ENCODE data around the gene HSD17B1. TPM values are rescaled to one million over a fixed set of nuclear protein-coding genes. Genes with fewer than 3 reads are reported as not detected.

The HSD17B1 gene
- total and polyA plus RNA-seq, 2 donors (not counting 3 experiments of a cell fraction or from before 2014, with no cell fraction given), result 0.22 to 1.0 TPM

DNA sequence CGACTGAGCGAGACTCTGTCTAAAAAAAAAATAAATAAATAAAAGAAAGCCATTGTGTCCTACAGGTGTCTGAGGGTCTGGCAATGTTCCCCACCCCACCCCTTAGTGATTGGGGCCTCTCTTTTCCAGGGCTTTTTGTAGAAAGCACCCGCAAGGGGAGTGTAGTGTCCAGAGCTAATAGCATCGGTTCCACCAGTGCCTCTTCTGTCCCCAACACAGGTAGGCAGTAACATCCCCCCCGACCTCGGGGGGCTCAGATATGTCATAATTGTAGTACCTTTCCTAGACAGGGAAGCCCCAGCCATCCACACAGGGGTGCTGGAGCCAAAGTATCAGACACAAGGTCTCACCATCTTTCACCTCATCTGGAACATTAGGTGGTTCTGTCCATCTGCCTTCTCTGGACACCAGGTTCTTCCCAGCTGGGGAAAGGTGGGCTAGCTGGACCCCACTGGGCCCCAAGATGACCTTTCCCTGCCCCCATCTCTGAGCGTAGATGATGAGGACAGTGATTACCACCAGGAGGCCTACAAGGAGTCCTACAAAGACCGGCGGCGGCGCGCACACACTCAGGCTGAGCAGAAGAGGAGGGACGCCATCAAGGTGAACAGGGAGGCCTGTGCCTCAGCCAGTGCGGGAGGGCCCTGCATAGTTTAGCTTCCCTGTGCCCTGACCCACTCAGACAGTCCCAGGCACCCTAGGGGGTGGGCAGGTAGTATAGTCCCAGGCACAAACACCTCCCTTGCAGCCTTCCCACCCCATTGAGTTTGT, 15.8 kb downstream of the HSD17B1 start:
- BruUV-seq (replicated peaks), result no TSS peak
- FAIRE-seq (no peak), DNase-seq (ENCODE audit: low read depth, low spot score) (no peak)
- Histone ChIP-seq H3K79me2 (ENCODE audit: control insufficient read depth, insufficient read depth, low read length) (peaks cover 20% of the 10 kb centered on the region), H3K9me3 (replicated peaks; ENCODE audit: control insufficient read depth, insufficient read depth, low read length) (no peaks in the 10 kb centered on the region), H3K4me1 (ENCODE audit: control insufficient read depth, extremely low read depth, insufficient read depth, low read length) (peaks cover 17% of the 10 kb centered on the region), H4K20me1 (replicated peaks; ENCODE audit: control insufficient read depth, extremely low read depth, insufficient read depth, low read length) (no peaks in the 10 kb centered on the region), H3K27me3 (ENCODE audit: control insufficient read depth in 2 of 2, insufficient read depth in 2 of 2, low read length in 2 of 2) (no peaks in the 10 kb centered on the region), H3K4me3 (replicated peaks in 1 of 3; ENCODE audit: insufficient read depth in 1 of 3, low read depth in 1 of 3, low read length in 3 of 3) (no peak overlapping the region), H3K9me1 (replicated peaks; ENCODE audit: control insufficient read depth, extremely low read depth, insufficient read depth, low read length) (no peaks in the 10 kb centered on the region), H3K27ac (ENCODE audit: insufficient read depth, low read depth, low read length) (no peak overlapping the region), H2AFZ (ENCODE audit: low read depth, low read length) (no peak overlapping the region), H3K9ac (replicated peaks; ENCODE audit: extremely low read depth, insufficient read depth, low read length) (no peak overlapping the region), H3K4me2 (ENCODE audit: insufficient read depth, low read length) (no peak overlapping the region), H3K36me3 (ENCODE audit: control insufficient read depth in 2 of 2, extremely low read depth in 1 of 2, insufficient read depth in 2 of 2, low read length in 2 of 2) (peaks cover 30 to 52% of the 10 kb centered on the region in 2 experiments)
- ChIA-PET POLR2A (no interaction called here), CTCF (interaction anchor here (0.9 to 5.4 kb wide), 4 partner anchors 9 to 256 kb away, joined by 3 to 38 read pairs (median 4); partner anchors contain the start of genes CCR10 and PSMC3IP)
- intact Hi-C loops (cut with micrococcal nuclease), result no loop called here
- dilution Hi-C loops (cut with MboI; ENCODE audit: extremely low pct_ligation_motif_present, low sequenced_read_pairs), result no loop called here
- TF ChIP-seq, protein P1, sequence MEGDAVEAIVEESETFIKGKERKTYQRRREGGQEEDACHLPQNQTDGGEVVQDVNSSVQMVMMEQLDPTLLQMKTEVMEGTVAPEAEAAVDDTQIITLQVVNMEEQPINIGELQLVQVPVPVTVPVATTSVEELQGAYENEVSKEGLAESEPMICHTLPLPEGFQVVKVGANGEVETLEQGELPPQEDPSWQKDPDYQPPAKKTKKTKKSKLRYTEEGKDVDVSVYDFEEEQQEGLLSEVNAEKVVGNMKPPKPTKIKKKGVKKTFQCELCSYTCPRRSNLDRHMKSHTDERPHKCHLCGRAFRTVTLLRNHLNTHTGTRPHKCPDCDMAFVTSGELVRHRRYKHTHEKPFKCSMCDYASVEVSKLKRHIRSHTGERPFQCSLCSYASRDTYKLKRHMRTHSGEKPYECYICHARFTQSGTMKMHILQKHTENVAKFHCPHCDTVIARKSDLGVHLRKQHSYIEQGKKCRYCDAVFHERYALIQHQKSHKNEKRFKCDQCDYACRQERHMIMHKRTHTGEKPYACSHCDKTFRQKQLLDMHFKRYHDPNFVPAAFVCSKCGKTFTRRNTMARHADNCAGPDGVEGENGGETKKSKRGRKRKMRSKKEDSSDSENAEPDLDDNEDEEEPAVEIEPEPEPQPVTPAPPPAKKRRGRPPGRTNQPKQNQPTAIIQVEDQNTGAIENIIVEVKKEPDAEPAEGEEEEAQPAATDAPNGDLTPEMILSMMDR (IDR thresholded peaks at IDR 0.05; ENCODE audit: extremely low read depth in 1 of 2, insufficient read depth in 1 of 2, low read depth in 1 of 2, low read length in 2 of 2), result no peak
- no peak for TF ChIP-seq MYC (IDR thresholded peaks at IDR 0.05; ENCODE audit: low read depth, low read length)
- peak; percentile 32 for TF ChIP-seq POLR2A (IDR thresholded peaks at IDR 0.05; ENCODE audit: low read depth, low read length)
- no peak for TF ChIP-seq JUN (IDR thresholded peaks at IDR 0.05; ENCODE audit: borderline replicate concordance, insufficient read depth, insufficient read length, low read depth)
